NK-92 (cell line): Measurements from ENCODE around the gene GMDS.

Experiments
- DNase-seq: peaks from one replicate; lab custom pipeline; 2025; ENCODE audit not compliant: unreplicated experiment; lab: John Stamatoyannopoulos, UW

Gene GMDS

DNA sequence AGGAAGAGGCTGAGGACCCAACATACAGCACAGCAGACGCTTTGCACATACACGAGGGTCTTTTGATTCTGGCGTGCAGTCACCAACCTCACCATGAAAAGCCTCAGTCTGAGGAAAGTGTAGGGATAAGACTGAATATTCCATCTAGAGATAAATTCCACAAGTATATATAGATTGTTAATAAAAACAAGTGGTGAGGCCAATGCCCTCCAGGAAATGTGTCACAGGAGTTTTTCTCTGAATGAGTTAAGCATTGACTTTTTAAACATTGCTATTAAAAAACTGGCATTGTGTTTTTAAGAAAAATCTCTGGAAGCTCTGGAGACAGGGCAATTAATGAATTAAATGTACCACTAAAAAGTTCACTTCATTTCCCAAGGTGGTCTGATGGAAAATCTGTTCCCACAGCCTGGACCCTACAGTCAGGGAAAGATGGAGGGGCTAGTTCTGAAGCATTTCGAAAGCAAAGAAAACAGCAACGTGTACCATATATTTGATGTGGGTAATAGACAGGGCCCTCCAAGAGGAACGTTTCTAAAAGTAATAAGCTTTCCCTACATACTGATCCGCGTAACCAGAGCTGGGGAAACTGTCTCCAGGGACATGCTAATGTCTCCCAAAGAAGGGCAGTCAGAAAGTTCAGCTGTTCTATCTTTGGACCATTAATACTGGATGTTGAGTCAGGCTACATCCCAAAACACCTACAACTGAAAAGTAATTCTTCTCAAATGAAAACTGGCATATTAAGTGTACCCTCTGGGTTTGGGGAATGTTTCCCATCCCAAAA is 334.6 kb downstream of the GMDS start:
- no peak for DNase-seq

DNA sequence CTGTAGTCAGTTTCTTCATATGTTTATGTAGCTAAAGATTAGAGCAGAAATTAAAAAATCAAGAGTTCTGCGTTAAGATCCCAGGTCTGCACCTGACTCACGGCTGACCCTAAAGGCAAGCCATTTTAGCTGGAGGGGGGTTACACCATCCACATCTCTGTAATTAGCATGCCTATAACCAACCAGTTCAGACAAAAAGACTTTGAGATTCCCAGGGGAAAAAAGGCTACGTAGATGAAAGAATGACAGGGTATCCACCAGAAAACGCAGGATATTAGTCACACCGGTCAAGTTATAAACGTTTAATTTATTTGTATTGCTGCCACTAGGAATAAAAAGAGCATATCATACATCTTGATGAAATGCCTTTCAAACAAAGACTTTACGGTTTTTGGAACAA is 336.6 kb downstream of the GMDS start:
- no peak for DNase-seq

DNA sequence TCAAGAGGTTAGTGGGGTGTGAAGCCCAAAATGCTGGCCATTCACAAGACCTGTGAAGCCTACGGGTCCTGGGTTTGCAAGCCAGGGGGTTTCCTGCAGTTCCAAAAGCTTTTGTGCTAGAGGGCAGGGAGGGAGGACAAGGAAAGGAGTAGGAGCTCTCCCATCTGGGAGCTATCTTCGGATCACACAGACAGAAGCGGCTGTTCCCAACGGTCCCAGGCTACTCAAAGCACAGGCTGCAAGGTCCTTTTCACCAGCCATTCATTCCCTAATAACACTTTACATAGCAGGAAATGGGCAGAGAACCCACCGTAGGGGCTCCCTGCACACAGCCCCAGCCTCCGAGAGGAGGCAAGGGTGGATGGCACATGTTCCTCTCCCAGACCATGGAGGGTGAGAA is 338.8 kb downstream of the GMDS start:
- DNase-seq: no peak

DNA sequence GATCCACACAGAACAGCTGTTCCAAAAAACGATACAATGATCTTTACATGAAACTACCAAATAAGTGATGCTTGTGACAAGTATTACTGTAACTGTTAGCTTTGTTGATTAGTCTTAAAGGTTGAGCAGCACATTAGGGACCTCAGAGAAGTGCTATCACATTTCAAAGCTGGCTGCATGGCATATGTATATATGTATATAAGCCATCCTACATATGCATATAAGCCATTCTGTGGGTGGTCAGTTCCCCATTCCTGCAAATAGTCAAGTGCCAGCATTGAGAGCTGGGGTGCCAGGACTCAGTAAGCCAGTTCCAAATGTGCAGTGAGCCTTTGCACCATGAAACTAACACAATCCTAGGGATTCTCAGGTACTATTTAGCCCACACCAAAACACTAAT is 339.4 kb downstream of the GMDS start:
- DNase-seq: no peak

DNA sequence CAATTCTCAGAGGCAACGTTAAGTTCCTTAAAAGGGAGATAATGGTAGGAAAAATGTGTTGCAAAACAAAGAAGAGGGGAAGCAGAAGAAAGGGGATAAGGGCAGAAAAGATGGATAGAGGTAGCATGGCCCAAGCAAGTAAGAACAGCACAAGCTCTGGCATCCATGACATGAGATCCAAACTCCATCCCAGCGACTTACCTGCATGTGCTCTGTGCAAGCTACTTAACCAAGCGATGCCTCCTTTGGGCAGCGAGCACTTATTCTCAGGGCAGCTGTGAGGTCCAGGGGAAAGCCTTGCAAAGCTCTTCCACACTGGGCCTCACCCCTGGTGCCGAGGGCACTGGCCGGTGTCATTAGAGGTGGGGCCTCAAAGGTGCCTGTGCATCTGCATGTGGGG is 340.5 kb downstream of the GMDS start:
- no peak for DNase-seq

DNA sequence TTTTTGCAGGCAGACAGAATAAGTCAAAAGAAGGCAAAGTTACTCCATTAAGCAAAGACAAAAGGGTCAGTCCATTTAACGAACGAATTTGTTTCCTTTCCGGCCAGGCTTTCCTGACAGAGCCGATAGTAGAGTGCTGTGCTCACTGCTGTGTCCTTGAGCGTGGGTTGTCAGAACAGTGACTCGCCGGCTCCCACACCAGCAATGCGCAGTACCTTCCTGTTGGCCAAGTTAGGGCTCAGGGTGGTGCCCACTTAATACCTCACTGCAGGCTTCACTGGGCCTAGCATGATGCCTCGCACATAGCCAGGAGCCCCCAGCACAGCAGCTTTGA is 341.0 kb downstream of the GMDS start:
- DNase-seq: no peak

DNA sequence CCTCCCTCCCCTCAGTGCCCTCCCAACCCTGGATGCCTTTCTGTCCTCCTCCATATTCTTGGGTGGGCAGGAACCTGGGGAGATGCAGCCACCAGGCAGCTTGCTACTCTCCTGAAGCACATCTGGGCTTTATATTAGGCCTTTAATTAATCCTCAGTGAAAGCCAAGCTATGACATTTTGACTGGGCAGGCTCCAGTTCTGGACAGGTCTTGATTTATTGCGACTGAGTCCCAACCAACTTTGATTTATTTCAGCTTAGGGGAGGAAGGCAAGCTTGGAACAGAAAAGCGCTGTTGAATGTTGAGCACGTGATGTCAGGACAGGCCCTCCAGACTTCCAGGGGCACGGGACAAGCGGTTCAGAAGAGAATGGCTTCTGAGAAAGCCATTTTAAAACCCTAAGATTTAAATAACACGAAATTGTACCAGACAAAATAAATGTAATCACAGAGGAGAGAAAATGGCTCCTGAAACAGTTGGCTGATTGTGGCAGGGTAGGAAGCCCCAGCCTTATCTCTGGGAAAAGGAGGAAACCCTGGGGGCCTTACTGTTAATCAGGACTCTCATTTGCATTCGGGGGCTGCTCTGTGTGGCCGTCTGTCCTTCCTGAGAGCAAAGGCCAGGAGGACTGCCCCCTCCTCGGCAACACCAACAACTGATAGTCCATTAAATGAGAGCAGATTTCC is 341.5 kb downstream of the GMDS start:
- no peak for DNase-seq

DNA sequence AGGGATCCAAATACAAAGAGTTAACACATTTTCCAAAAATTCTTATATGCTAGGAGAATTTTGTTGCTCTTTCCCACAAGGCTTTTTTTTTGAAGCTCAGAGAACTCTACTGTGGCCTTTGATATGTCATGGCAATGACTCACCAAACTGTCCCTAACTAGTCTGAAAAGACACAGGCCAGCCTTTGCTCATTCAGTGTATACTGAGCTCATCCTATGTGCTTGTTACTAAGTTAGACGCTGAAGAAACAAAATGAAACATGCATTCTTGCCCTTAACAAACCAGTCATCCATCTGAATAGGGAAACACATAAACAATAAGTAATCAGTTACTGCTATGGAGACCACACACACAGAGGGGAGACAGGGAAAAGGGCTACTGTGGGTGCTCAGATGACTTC is 343.8 kb downstream of the GMDS start:
- no peak for DNase-seq

DNA sequence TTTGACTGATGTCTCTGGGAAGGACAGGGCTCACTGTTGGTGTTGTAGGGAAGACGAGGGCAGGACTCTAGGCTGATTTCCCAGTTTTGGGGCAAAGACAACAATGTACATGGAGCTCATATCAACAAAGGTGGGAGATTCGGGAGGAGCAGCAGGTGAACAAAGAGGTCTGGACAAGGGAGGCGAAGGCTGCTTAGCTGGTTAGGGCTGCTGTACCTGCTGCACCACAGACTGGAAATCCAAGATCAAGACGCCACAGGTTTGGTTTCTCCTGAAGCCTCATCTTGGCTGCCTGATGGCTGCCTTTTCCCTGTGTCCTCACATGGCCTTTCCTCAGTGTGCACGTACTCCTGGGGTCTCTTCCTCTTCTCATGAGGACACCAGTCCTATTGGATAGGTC is 348.5 kb downstream of the GMDS start:
- DNase-seq: no peak

DNA sequence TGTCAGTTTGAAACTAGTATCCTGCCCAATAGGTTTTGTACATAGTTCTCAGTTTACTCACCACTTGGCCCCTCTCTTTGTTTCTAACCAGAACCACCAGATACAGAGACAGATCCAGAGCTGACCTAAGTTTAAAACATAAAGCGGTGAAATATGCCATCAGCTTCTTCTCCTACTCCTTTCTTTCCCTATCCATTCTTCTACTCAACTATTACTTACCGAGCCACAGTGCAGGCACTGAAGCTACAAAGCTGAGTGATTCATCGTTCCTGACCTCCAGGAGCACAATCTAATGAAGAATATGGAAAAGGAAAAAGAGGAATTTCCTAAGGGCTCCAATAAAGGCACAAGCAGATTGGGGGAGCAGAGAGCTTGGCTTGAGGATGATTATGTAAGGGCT is 349.7 kb downstream of the GMDS start:
- no peak for DNase-seq

DNA sequence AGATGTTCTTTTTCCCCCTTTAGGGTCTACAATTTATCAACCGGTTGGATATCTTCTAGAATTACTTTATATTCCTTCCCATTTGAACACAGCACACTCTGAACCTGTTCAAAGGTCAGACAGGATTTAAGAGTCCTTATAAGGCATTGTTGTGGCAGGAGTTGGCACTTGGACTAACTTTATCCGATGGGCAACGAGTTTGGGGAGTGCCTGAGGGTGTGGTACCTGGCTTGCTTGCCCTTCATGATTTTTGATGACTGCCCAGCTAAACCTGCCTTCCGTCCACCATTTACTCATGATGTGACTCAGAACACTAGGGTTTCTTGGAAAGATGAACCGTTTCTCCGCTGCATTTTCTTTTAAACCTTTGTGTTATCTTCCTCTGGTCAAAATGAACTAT is 350.5 kb downstream of the GMDS start:
- DNase-seq: no peak

DNA sequence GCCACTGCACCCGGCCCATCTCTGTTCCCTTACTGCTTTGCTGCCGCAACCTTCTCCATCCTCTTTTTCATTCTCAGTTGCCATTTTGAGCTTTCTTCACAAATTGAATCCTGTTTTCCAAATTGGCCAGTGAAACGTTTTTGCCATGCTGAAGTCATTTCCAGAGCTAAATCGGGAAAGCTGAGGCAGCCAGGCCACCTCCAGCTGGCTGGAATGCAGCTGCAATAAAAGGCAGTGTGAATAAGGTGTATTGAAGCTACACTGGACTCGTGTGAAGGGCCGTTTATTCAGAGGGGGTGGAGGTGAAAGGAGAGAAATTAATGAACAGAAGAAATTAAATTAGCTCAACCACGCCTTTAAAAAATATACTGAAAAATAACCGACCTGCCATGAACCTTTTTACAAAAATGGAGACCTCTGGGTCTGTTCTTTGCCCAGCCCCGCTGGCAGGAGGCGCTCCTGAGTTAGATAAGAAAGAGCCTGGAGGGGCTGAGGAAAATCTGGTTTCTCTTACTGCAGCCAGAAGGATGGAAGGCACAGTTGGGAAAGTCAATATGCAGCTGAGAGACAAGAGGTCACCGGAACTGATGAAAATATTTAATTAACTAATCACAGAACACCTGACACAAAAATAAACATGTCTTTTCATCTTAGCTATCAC is 351.8 kb downstream of the GMDS start:
- DNase-seq: no peak

DNA sequence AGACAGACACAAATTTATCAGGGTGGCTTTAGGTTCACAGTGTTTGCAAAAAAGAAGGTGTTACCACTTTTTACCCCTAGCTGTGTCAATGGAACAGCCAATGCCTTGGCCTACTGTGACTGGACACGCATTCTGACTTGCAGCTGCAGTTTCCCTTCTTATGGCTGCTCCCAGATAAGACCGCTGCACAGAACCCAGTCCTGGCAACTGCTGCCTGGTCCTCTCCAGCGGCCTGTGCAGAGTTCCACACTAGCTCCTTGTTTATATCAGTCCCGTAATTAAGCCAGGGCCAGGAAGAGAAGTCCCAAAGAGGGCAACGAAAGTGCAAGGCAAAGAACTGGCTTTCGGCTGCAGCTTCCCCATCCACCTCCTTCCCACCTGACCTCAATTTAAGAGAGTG is 352.7 kb downstream of the GMDS start:
- no peak for DNase-seq

DNA sequence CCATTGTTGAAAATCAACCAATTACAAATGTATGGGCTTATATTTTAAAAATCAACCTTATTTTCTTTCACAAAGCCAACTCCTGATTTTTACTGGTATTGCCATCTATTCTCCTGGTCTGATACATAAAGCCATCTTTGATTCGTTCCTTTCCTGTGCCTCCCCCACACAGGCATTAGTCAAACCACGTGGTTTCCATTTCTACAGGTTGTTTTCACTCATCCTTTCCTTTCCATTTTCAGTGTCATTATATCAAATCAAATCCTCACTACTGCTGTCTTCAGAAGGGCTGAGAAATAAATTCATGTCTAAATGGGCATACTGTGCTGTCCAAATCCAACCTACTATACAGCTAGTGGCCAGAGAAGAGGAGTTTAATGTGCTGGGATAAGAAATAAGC is 354.4 kb downstream of the GMDS start:
- DNase-seq: no peak

DNA sequence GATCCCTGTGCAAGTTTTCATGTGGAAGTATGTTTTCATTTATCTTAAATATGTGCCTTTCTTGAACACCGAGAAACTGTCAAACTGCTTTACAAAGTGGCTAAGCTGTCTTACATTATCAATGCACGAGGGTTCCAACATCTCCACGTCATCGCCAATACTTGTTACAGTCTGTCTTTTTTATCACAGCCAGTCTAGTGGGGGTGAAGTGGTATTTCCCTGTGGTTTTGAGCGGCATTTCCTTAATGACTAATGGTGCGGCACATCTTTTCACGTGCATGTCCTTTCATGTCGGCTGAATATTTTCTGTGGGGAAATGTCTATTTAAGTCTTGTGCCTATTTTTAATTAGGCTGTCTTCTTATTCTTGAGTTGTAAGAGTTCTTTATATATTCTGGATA is 355.3 kb downstream of the GMDS start:
- no peak for DNase-seq

DNA sequence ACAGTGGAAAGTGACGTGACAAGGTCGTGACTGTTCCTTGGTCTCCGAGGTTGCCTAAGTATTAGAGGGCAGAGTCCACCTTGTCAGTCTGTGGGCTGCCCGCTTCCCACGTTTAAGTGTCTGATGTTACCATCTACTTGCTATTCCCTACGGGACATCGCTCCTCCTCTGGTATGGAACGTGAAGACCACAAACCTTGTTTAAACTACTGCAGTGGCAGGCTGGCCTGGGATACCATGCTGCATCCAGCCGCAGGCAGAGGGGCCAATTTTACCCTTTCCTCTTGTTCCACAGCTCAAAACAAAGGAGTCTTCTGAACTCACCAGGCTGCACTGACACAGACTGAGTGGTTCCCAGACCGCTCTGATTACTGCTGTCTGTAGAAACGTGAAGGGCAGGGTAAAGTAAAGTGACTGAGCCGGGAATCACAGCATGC is 359.8 kb downstream of the GMDS start:
- no peak for DNase-seq

DNA sequence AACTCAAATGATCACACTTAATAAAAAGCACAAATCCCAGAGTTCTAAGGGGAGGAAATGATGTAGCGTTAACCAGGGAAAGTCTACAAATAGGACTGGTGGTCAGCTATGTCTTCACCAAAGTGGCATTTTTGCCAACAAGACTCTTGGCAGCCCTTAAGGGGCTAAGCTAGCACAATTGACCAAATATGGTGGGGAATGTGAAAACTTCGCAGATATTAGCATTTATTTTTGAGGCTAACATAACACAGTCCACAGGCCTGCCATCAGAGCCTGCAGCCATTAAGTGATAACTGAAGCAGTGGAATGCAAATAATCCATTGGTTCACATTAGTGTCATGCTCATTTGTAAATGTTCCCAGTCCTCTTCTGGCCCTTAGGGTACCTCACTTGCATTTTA is 361.1 kb downstream of the GMDS start:
- DNase-seq: no peak

DNA sequence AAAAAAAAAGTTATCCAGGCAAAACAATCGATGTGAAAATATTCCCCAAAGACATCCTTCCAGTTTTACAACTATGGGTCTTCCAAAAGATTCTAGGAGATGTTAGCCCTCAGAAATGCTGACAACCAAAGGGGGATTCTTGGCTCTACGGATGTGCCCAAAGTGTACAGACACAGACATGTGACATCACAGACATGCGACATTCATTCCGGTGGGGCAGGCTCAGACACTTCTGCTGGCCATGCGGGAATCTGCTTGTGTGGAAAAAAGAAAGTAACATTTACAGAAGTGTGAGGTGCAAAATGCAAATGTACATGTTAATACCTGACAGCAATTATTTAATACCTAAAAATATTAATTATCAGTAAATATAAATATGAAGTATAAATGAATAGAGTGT is 367.1 kb downstream of the GMDS start:
- no peak for DNase-seq

DNA sequence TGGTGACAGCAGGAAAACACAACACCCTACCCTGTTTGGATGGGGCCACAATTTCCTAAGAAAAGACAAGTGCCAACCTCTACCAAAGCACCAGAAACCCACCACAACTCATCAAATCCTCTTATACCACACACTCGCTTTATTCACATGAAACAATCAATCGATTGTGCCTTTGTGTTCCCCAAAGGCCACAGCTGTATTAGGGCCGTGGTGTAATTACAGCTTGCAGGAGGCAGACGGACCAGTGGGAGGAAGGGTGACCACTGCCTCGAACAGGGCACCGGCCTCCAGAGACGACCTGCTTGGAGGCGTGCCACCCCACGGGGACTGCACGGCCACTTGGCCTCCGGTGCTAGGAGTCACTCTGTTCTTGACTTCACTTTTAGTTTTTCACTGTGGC is 371.6 kb downstream of the GMDS start:
- no peak for DNase-seq

DNA sequence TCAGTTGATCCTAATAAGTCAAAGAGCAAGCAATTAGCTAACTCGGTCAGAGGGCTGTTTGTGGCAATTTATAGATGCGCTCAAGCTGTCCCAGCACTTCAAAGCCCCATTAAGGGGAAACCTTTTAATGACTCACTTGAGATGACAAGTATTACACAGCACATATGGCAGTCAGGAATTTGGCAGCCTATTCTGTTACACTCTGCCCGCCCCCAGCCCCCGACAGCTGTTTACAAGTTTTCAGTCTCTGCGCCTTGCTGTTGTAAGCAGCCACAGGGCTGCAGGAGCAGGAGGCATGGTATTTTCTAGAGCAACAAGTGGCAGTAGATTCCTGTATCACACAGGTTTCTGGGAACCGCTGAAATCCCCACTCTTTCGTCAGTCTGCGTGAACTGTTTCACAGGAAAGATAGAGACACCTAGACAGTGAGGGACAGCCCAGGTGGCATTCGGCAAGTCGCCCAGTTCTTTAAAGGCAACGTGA is 372.7 kb downstream of the GMDS start:
- DNase-seq: no peak

DNA sequence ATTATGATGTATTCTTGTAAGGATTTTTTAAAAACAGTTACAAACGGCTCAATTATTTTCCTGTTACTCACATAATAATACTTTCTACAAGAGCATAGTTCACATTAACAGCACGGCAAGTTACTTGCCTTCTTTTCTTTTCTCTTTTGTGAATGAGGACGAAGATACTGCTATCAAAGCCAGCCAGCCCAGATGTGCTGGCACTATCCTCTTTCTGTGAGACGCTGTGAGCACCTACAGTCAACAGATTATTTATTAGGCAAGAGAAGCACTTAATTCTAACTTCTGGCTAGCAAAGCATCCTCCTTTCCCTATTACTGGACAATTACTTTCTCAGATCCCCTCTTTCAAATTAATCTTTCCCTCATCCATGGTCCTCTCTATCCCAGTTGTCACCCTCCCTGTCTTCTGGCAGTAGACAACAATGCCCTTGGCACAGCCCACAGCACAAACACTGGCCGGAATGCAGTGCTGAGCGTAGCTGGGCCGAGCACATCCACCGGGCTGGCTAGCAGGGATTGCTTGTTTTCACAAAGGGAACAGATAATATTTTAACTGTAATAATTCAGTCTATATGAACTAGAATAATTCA is 373.6 kb downstream of the GMDS start:
- no peak for DNase-seq

DNA sequence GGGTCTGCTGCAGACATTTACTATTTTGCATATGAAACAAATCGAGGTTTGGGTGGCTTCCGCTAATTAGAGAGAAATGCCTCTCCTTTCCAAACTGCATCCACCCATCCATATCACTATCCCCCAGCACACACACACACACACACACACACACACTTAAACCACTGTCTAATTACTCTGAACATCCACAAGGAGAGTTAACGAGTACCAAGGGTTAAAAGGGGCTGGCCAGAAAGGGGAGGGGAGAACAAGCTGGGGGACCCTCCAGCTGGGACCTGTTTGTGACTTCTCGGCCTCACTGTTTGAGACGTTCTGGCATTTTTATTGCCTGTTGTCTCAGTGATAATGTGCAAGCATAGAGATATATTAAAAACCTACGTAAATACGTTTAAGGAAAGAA is 374.5 kb downstream of the GMDS start:
- no peak for DNase-seq
